Cardiac septum (tissue), 1 donor: Measurements from ENCODE around the gene SLC7A14. TPM values are rescaled to one million over a fixed set of nuclear protein-coding genes. Genes with fewer than 3 reads are reported as not detected.

Experiments
- DNase-seq: peaks from one replicate; pipeline ENCODE4 v3.0.0-alpha.2; 2020; ENCODE audit warnings: low spot score
- intact Hi-C: fragments of 100-400 bp; cut with DNase I; formaldehyde crosslinking; loops from one replicate; pipeline ENCODE4 v1.14.0; 2022
- total RNA-seq: library from RNA; stranded (reverse); fragmentation: NEBNext Ultra II Directional; extraction: Animal tissue kit (Norgen Biotek cat#: 25700); gene quantifications from one replicate; pipeline ENCODE4 v1.2.1, GENCODE V29; 2021
- donor health status: DM: no; HTN: no; CAD: no.

SLC7A14 gene
- total RNA-seq, 1 donor from 2014 or later: not detected

- intact Hi-C loops: loop anchor here (5.0 kb wide), 1 partner anchor 141 kb away; no protein-coding TSS in a partner anchor
- no peak for DNase-seq
These were observed 34.6 kb downstream of the SLC7A14 start for GRCh38 chr3:170551252-170551651.

- intact Hi-C loops: no loop called here
- DNase-seq: no peak
These were observed 43.2 kb downstream of the SLC7A14 start for GRCh38 chr3:170542704-170543103.

- no peak for DNase-seq
- intact Hi-C loops: no loop called here
These were observed 46.0 kb downstream of the SLC7A14 start for GRCh38 chr3:170539897-170540296.

- intact Hi-C loops: no loop called here
These were observed 49.2 kb downstream of the SLC7A14 start for GRCh38 chr3:170536712-170537111.

GRCh38 chr3:170534227-170534626, 51.6 kb downstream of the SLC7A14 start:
- DNase-seq: no peak
- intact Hi-C loops: no loop called here

More at GRCh38 chr3:170536712-170537111, 49.2 kb downstream of the SLC7A14 start:
- DNase-seq: no peak

GRCh38 chr3:170532573-170532972, 53.3 kb downstream of the SLC7A14 start:
- intact Hi-C loops: no loop called here
- DNase-seq: no peak

- DNase-seq: no peak
- intact Hi-C loops: no loop called here
These were observed 54.1 kb downstream of the SLC7A14 start for GRCh38 chr3:170531657-170532335.

GRCh38 chr3:170531054-170531453, 54.8 kb downstream of the SLC7A14 start:
- no peak for DNase-seq
- intact Hi-C loops: no loop called here

- DNase-seq: no peak
- intact Hi-C loops: no loop called here
These were observed 56.0 kb downstream of the SLC7A14 start for GRCh38 chr3:170529912-170530311.

- DNase-seq: no peak
- intact Hi-C loops: no loop called here
These were observed 56.5 kb downstream of the SLC7A14 start for GRCh38 chr3:170529346-170529745.

- intact Hi-C loops: no loop called here
- no peak for DNase-seq
These were observed 57.1 kb downstream of the SLC7A14 start for GRCh38 chr3:170528726-170529125.

GRCh38 chr3:170524073-170524472, 61.8 kb downstream of the SLC7A14 start:
- DNase-seq: no peak
- intact Hi-C loops: no loop called here

- intact Hi-C loops: no loop called here
- no peak for DNase-seq
These were observed 62.6 kb downstream of the SLC7A14 start for GRCh38 chr3:170523248-170523647.

- intact Hi-C loops: no loop called here
- DNase-seq: no peak
These were observed 63.7 kb downstream of the SLC7A14 start for GRCh38 chr3:170522201-170522600.

- intact Hi-C loops: no loop called here
These were observed 64.9 kb downstream of the SLC7A14 start for GRCh38 chr3:170520996-170521395.

GRCh38 chr3:170517242-170517945, 68.5 kb downstream of the SLC7A14 start:
- intact Hi-C loops: no loop called here
- DNase-seq: no peak

More at GRCh38 chr3:170520996-170521395, 64.9 kb downstream of the SLC7A14 start:
- DNase-seq: no peak

- DNase-seq: no peak
- intact Hi-C loops: no loop called here
These were observed 72.2 kb downstream of the SLC7A14 start for GRCh38 chr3:170513642-170514041.

- DNase-seq: no peak
- intact Hi-C loops: no loop called here
These were observed 74.5 kb downstream of the SLC7A14 start for GRCh38 chr3:170511371-170511770.

- DNase-seq: no peak
- intact Hi-C loops: loop anchor here (10.0 kb wide), 1 partner anchor 194 kb away; no protein-coding TSS in a partner anchor
These were observed 77.0 kb downstream of the SLC7A14 start for GRCh38 chr3:170508839-170509238.

- intact Hi-C loops: loop anchor here (10.0 kb wide), 1 partner anchor 193 kb away; no protein-coding TSS in a partner anchor
- DNase-seq: no peak
These were observed 77.6 kb downstream of the SLC7A14 start for GRCh38 chr3:170508291-170508690.

- DNase-seq: no peak
- intact Hi-C loops: loop anchor here (10.0 kb wide), 1 partner anchor 192 kb away; no protein-coding TSS in a partner anchor
These were observed 78.8 kb downstream of the SLC7A14 start for GRCh38 chr3:170507063-170507462.
